Heart left ventricle (tissue), 13 donors: ENCODE results near the gene GH1.

Experiments
- POLR2A ChIP-seq, 2 donors: fragments of 450-650 bp; IDR thresholded peaks; one replicate each; pipeline ENCODE4 v1.6.1; 2017; ENCODE audit warnings: antibody characterized with exemption in 2 of 2, mild to moderate bottlenecking in 2 of 2, moderate library complexity in 2 of 2
- TF ChIP-seq, protein P1 (sequence below), 12 donors: fragments of 200-600 bp; sonication (generic) in 4 of 12; IDR thresholded peaks; one replicate each; pipeline versions ENCODE4 v1.5.0 to v1.8.0; 2018 to 2022; ENCODE audit warnings: antibody characterized with exemption in 12 of 12, mild to moderate bottlenecking in 5 of 12
- donor health status: ischemic (EF 13 %, LVEDD 7.1; RV severe dilation, severe dysfunction).
- donor health status: DM: no; HTN: yes; CAD: no.
- donor health status: DM: no; HTN: no; CAD: no.
- donor health status: ischemic (EF 25% LVEDD 6.9; RV normal size, moderate dysfunction).
- donor health status: ischemic (EF 25% LVEDD 5.7; RV mildly dilated, moderate dysfunction).
- donor health status: ischemic (EF 35%, LVEDD 5.7; RV mildly dilated, moderate dysfunction).
- donor health status: nonischemic (EF 11% LVEDD 7.7; RV severe dilation, severe dysfunction).
- donor health status: DM: yes; HTN: yes; CAD: no.
- donor health status: PGD.
- donor health status: ischemic (EF 29% LVEDD 5.4; RV normal size, mild dysfunction).
- donor health status: nonischemic (EF 23%, LVEDD 6.1; RV moderate dilation, normal function).

DNA sequence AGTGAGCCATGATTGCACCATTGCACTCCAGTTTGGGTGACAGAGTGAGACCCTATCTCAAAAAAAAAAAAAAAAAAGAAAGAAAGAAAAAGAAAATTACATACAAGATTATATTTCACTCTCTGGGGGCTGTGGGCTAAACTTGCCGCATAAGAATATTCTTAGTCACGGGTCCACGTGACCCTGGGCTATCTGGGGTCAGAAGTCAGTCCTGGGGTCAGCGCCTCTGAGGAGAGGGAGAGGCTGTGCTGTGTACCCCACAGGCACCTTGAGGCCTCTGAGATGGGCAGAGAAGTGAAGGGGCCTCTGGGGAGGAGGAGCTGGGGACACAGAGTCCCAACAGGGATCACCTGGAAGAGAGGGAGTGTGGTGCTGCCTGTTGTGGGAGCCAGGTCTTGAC lies 19.3 kb upstream of the GH1 start:
- TF ChIP-seq, protein P1, sequence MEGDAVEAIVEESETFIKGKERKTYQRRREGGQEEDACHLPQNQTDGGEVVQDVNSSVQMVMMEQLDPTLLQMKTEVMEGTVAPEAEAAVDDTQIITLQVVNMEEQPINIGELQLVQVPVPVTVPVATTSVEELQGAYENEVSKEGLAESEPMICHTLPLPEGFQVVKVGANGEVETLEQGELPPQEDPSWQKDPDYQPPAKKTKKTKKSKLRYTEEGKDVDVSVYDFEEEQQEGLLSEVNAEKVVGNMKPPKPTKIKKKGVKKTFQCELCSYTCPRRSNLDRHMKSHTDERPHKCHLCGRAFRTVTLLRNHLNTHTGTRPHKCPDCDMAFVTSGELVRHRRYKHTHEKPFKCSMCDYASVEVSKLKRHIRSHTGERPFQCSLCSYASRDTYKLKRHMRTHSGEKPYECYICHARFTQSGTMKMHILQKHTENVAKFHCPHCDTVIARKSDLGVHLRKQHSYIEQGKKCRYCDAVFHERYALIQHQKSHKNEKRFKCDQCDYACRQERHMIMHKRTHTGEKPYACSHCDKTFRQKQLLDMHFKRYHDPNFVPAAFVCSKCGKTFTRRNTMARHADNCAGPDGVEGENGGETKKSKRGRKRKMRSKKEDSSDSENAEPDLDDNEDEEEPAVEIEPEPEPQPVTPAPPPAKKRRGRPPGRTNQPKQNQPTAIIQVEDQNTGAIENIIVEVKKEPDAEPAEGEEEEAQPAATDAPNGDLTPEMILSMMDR (IDR thresholded peaks at IDR 0.05), result no peak
- TF ChIP-seq POLR2A (IDR thresholded peaks at IDR 0.05), result no peak
